Epidermal melanocyte (primary cell): ENCODE measurements around the gene FAM135A.
"Not testable (repeated sequence)": the region's sequence is repeated elsewhere in the genome, so short reads cannot be mapped to it uniquely, and the experiment has no call there.

ENCODE experiments used
- DNase-seq: peaks from one replicate; pipeline ENCODE4 v3.0.0; 2011; ENCODE audit warnings: low spot score; ENCODE audit not compliant: insufficient read length

FAM135A gene

GRCh38 chr6:70537266-70537665, 124.0 kb downstream of the FAM135A start:
- DNase-seq = no peak

GRCh38 chr6:70538376-70538775, 125.1 kb downstream of the FAM135A start:
- DNase-seq = no peak

- no peak for DNase-seq
These were observed 134.0 kb downstream of the FAM135A start for GRCh38 chr6:70547313-70547712.

- DNase-seq = no peak
These were observed 134.6 kb downstream of the FAM135A start for GRCh38 chr6:70547905-70548304.

GRCh38 chr6:70549327-70549726, 136.0 kb downstream of the FAM135A start:
- DNase-seq = no peak

GRCh38 chr6:70551566-70551965, 138.3 kb downstream of the FAM135A start:
- DNase-seq = no peak

GRCh38 chr6:70552286-70552940, 139.1 kb downstream of the FAM135A start:
- not testable (repeated sequence) for DNase-seq

- DNase-seq = no peak
These were observed 139.7 kb downstream of the FAM135A start for GRCh38 chr6:70552974-70553373.

GRCh38 chr6:70557998-70558397, 144.7 kb downstream of the FAM135A start:
- no peak for DNase-seq

- DNase-seq = not testable (repeated sequence)
These were observed 149.1 kb downstream of the FAM135A start for GRCh38 chr6:70562401-70562800.

- DNase-seq = no peak
These were observed 150.2 kb downstream of the FAM135A start for GRCh38 chr6:70563530-70563929.

- DNase-seq = peak; percentile 92
These were observed 153.6 kb downstream of the FAM135A start, which contains the start of gene SDHAF4 for GRCh38 chr6:70566751-70567382. TSS of gene SDHAF4 (plus strand) at chr6:70566930. CDS start at chr6:70566941, 11 bp downstream.

- no peak for DNase-seq
These were observed 161.3 kb downstream of the FAM135A start for GRCh38 chr6:70574643-70575042.

- DNase-seq = no peak
These were observed 162.7 kb downstream of the FAM135A start for GRCh38 chr6:70575899-70576495.

GRCh38 chr6:70586114-70586513, 172.8 kb downstream of the FAM135A start:
- DNase-seq = no peak

- no peak for DNase-seq
These were observed 177.1 kb downstream of the FAM135A start for GRCh38 chr6:70590400-70590799.

- DNase-seq = no peak
These were observed 179.2 kb downstream of the FAM135A start for GRCh38 chr6:70592391-70593117.

- DNase-seq = no peak
These were observed 179.8 kb downstream of the FAM135A start for GRCh38 chr6:70593118-70593486.

- DNase-seq = no peak
These were observed 185.9 kb downstream of the FAM135A start for GRCh38 chr6:70599187-70599586.

GRCh38 chr6:70601014-70601413, 187.7 kb downstream of the FAM135A start:
- DNase-seq = no peak

- DNase-seq = no peak
These were observed 190.9 kb downstream of the FAM135A start for GRCh38 chr6:70604254-70604653.

GRCh38 chr6:70607371-70607770, 194.1 kb downstream of the FAM135A start:
- DNase-seq = not testable (repeated sequence)
